Uterus (tissue), 4 donors: ENCODE data around the gene ARL2BP. TPM values are rescaled to one million over a fixed set of nuclear protein-coding genes. Genes with fewer than 3 reads are reported as not detected.
"Not testable (repeated sequence)": the region's sequence is repeated elsewhere in the genome, so short reads cannot be mapped to it uniquely, and the experiment has no call there.

Experiments
- DNase-seq, 2 donors: peaks; one replicate each; pipeline ENCODE4 v3.0.0-alpha.2; 2019 to 2020
- H3K27ac ChIP-seq, 2 donors: fragments of 200-600 bp; sonication (generic); 1 replicate in 1 of 2; 2 replicates in 1 of 2; pipeline ENCODE4 v1.5.1; 2016 to 2018
- H3K27me3 ChIP-seq, 2 donors: fragments of 200-600 bp; sonication (generic); one replicate each; pipeline ENCODE4 v1.5.1; 2018 to 2019; ENCODE audit warnings: control low read depth in 1 of 2
- H3K36me3 ChIP-seq, 2 donors: fragments of 200-600 bp; sonication (generic); one replicate each; pipeline ENCODE4 v1.5.1; 2019; ENCODE audit warnings: control low read depth in 1 of 2
- H3K4me1 ChIP-seq, 2 donors: fragments of 200-600 bp; sonication (generic); one replicate each; pipeline ENCODE4 v1.5.1; 2018 to 2019; ENCODE audit warnings: control low read depth in 1 of 2
- H3K4me3 ChIP-seq, 2 donors: fragments of 200-600 bp; sonication (generic); 1 replicate in 1 of 2; 2 replicates in 1 of 2; pipeline ENCODE4 v1.5.1; 2018 to 2019; ENCODE audit warnings: mild to moderate bottlenecking in 1 of 2
- H3K9me3 ChIP-seq, 2 donors: fragments of 200-600 bp; sonication (generic); one replicate each; pipeline ENCODE4 v1.5.1; 2019; ENCODE audit warnings: control low read depth in 1 of 2
- POLR2A ChIP-seq, 2 donors: fragments of 450-650 bp; IDR thresholded peaks; one replicate each; pipeline ENCODE4 v1.6.1; 2016; ENCODE audit warnings: antibody characterized with exemption in 2 of 2, mild to moderate bottlenecking in 1 of 2, moderate library complexity in 1 of 2
- intact Hi-C: fragments of 100-400 bp; cut with DNase I; formaldehyde crosslinking; loops from one replicate; pipeline ENCODE4 v1.15.1; 2023; ENCODE audit warnings: low total_unique reads
- total RNA-seq, 4 donors: library from RNA; depleted of rRNA in 3 of 4; stranded (reverse); fragments of >200 nt in 3 of 4; gene quantifications; one replicate each; pipeline versions ENCODE4 v1.1.0 to v1.2.4, GENCODE V29; 2014 to 2023
- TF ChIP-seq, protein P1 (sequence below), 4 experiments: fragments of 200-600 bp in 2 of 4; fragments of 450-650 bp in 2 of 4; sonication (generic) in 2 of 4; IDR thresholded peaks; one replicate each; pipeline ENCODE4 v1.5.1; 2016 to 2019; ENCODE audit warnings: antibody characterized with exemption in 4 of 4, mild to moderate bottlenecking in 2 of 4, moderate library complexity in 1 of 4
- donor health status: DM: yes; HTN: yes; CAD: no.

ARL2BP gene
- total RNA-seq, 4 donors from 2014 or later = 40.9 to 110 (median 57.8) TPM

DNA sequence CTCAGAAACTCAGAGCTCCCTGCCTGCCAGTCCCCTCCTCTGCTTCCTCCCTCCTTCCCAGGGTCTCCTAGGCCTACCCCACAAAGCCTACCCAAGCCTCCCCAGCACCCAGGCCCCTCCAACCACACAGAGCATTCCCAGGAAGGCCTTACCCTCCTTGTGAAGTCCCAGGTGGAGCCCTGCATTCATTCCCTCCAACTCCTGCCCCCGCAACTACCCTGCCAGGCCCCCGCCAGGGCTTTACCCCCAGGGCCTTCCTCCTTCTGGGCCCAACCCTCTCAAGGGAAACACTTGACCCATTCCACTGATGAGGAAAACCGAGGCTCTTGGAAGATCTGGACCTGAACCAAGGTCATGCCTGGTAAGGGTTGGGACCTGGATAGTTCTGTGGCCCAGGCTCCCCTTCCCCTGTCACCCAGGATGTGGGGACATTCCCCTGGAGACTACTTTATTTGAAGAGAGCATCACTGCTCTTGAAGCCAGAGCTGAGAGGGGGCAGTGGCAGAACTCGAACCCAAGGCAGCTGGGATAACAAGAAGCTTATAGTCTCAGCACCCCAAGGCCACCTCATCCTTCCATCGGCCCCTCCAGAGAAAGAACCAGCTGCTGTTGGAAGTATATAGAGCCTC, 26.9 kb downstream of the ARL2BP start:
- no peak overlapping the region for H3K4me3 ChIP-seq
- intact Hi-C loops = no loop called here
- no peaks in the 10 kb centered on the region for H3K36me3 ChIP-seq
- no peak overlapping the region for H3K27ac ChIP-seq
- H3K9me3 ChIP-seq = no peaks in the 10 kb centered on the region
- H3K4me1 ChIP-seq = no peaks in the 10 kb centered on the region
- H3K27me3 ChIP-seq = no peaks in the 10 kb centered on the region
- DNase-seq = no peak
- TF ChIP-seq, protein P1, sequence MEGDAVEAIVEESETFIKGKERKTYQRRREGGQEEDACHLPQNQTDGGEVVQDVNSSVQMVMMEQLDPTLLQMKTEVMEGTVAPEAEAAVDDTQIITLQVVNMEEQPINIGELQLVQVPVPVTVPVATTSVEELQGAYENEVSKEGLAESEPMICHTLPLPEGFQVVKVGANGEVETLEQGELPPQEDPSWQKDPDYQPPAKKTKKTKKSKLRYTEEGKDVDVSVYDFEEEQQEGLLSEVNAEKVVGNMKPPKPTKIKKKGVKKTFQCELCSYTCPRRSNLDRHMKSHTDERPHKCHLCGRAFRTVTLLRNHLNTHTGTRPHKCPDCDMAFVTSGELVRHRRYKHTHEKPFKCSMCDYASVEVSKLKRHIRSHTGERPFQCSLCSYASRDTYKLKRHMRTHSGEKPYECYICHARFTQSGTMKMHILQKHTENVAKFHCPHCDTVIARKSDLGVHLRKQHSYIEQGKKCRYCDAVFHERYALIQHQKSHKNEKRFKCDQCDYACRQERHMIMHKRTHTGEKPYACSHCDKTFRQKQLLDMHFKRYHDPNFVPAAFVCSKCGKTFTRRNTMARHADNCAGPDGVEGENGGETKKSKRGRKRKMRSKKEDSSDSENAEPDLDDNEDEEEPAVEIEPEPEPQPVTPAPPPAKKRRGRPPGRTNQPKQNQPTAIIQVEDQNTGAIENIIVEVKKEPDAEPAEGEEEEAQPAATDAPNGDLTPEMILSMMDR (IDR thresholded peaks at IDR 0.05) = no peak
- no peak for TF ChIP-seq POLR2A (IDR thresholded peaks at IDR 0.05)

DNA sequence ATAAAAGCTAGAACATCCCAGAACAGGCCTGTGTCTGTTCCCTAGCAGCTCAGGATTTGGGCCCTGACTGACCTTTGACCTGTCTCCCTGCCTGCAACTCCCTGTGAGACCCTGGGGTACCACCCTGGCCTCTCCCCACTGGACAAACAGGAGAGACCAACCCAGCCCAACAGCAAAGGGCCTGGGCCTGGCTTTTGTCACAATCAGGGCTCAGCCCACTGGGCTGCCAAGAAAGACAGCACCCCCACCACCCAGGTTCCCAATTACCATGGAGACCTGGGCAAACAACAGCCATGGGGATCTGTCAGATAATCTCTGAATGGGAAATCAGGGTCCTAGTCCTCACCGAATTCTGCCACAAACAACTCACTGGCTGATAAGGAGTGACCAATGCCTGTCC, 28.3 kb downstream of the ARL2BP start:
- H3K36me3 ChIP-seq = no peaks in the 10 kb centered on the region
- intact Hi-C loops = no loop called here
- H3K9me3 ChIP-seq = no peaks in the 10 kb centered on the region
- H3K27ac ChIP-seq = no peak overlapping the region
- no peaks in the 10 kb centered on the region for H3K27me3 ChIP-seq
- no peak overlapping the region for H3K4me3 ChIP-seq
- DNase-seq = no peak
- TF ChIP-seq, protein P1 (IDR thresholded peaks at IDR 0.05) = no peak
- TF ChIP-seq POLR2A (IDR thresholded peaks at IDR 0.05) = no peak
- no peaks in the 10 kb centered on the region for H3K4me1 ChIP-seq

GRCh38 chr16:57273826-57274225, 28.8 kb downstream of the ARL2BP start:
- H3K4me1 ChIP-seq = no peaks in the 10 kb centered on the region
- no peak overlapping the region for H3K4me3 ChIP-seq
- no peak overlapping the region for H3K27ac ChIP-seq
- intact Hi-C loops = no loop called here
- no peaks in the 10 kb centered on the region for H3K27me3 ChIP-seq
- TF ChIP-seq, protein P1 (IDR thresholded peaks at IDR 0.05) = no peak
- TF ChIP-seq POLR2A (IDR thresholded peaks at IDR 0.05) = no peak
- H3K9me3 ChIP-seq = no peaks in the 10 kb centered on the region
- H3K36me3 ChIP-seq = no peaks in the 10 kb centered on the region
- DNase-seq = no peak

- H3K27me3 ChIP-seq, H3K27ac ChIP-seq, H3K36me3 ChIP-seq, intact Hi-C loops, H3K9me3 ChIP-seq, DNase-seq, H3K4me1 ChIP-seq, H3K4me3 ChIP-seq: not testable (repeated sequence)
These were observed 30.9 kb downstream of the ARL2BP start for GRCh38 chr16:57275946-57276345.

GRCh38 chr16:57276596-57276995, 31.5 kb downstream of the ARL2BP start:
- Histone ChIP-seq H3K27me3 (no peaks in the 10 kb centered on the region), H3K27ac (peak overlapping the region in 1 of 2 donors; percentile 2), H3K4me1 (no peaks in the 10 kb centered on the region), H3K4me3 (no peak overlapping the region), H3K9me3 (no peaks in the 10 kb centered on the region), H3K36me3 (no peaks in the 10 kb centered on the region)
- TF ChIP-seq, protein P1 (IDR thresholded peaks at IDR 0.05) = no peak
- no peak for TF ChIP-seq POLR2A (IDR thresholded peaks at IDR 0.05)
- intact Hi-C loops = no loop called here
- DNase-seq = no peak

DNA sequence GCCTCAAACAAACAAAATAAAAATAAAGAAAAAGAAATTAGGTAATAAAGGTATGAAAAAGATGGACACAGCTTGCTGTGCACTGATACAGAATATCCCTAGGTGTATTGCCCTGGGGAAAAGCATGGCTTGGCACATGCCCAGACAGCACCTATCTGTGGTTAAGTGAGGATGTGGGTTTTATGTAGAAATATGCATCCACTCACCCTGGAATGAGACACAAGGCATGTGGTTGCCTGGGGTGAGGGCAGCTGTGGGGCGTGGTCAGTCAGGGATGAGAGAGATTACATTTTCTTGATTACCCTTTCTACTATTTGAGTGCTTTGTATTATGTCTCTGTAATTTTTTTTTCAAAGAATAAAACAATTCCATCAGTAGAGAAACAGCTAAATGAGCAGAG, 32.5 kb downstream of the ARL2BP start:
- DNase-seq = no peak

More for the DNA sequence above, 32.5 kb downstream of the ARL2BP start:
- H3K4me3 ChIP-seq = no peak overlapping the region
- H3K9me3 ChIP-seq = no peaks in the 10 kb centered on the region
- no peak overlapping the region for H3K27ac ChIP-seq
- no peaks in the 10 kb centered on the region for H3K36me3 ChIP-seq
- TF ChIP-seq, protein P1 (IDR thresholded peaks at IDR 0.05) = no peak
- no peak for TF ChIP-seq POLR2A (IDR thresholded peaks at IDR 0.05)
- no peaks in the 10 kb centered on the region for H3K27me3 ChIP-seq
- intact Hi-C loops = no loop called here
- no peaks in the 10 kb centered on the region for H3K4me1 ChIP-seq
